Hematopoietic multipotent progenitor cell (in vitro differentiated cells): ENCODE data around the gene OIP5. TPM values are rescaled to one million over a fixed set of nuclear protein-coding genes. Genes with fewer than 3 reads are reported as not detected.
"Not testable (repeated sequence)": the region's sequence is repeated elsewhere in the genome, so short reads cannot be mapped to it uniquely, and the experiment has no call there.

Experiments
- DNase-seq, 3 donors: peaks; one replicate each; pipeline ENCODE4 v3.0.0-alpha.2; 2011 to 2015; ENCODE audit warnings: low read depth in 2 of 3, low spot score in 2 of 3
- total RNA-seq: library from RNA; depleted of rRNA; stranded (reverse); fragments of >200 nt; gene quantifications from one replicate; pipeline ENCODE4 v1.2.3, GENCODE V29; 2012

OIP5 gene
- total RNA-seq, 1 donor: 5.7 TPM

DNA sequence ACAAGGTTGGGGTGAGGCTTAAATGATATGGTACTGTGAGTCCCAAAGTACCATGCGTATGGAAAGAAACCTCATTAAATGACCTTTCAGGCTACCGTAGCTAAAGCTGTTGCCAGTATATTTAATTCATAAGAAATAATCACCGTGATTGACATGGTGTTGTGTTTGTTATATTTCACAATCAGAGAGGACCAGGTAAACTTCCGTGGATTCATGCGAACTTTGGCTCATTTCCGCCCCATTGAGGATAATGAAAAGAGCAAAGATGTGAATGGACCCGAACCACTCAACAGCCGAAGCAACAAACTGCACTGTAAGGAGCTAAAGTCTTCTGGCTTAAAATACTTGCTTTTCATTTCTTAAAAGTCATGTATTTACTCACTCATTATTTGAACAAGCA is 69.8 kb downstream of the OIP5 start:
- DNase-seq: no peak

DNA sequence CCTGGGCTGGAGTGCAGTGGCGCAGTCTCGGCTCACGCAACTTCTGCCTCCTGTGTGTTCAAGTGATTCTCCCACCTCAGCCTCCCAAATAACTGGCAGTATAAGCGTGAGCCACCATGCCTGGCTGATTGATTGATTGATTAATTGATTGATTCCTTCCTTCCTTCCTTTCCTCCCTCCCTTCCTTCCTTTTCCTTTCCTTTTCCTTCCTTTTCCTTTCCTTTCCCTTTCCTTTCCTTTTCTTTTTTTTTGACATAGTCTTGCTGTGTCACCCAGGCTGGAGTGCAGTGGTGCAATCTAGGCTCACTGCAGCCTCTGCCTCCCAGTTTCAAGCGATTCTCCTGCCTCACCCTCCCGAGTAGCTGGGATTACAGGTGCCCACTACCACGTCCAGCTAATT is 71.5 kb downstream of the OIP5 start:
- DNase-seq: not testable (repeated sequence)

DNA sequence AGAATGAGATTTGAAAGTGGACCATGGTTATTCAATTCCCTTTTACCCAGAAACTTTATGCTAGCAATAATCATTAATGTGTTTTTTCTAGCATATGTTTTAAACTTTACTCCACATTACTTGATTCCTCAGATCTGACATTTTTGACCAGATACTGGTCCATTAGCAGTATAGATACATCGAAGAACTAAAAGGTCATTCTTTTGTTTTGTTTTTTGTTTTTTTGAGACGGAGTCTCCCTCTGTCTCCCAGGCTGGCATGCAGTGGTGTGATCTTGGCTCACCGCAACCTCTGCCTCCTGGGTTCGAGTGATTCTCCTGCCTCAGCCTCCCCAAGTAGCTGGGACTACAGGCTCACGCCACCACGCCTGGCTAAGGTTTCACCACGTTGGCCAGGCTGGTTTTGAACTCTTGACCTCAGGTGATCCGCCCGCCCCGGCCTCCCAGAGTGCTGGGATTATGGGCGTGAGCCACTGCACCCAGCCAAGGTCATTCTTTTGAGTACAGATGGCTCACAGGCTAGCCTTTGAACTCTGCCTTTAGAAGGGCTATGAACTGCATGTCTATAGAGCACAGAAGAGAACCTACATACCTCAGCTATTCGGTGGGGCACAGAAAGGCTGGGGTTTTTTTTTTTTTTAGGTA is 72.7 kb downstream of the OIP5 start:
- no peak for DNase-seq

Other genes with a start within 250 kb of the OIP5 start
- 18.0 TPM for gene INO80, start 216.3 kb downstream of the OIP5 start, total RNA-seq
- not detected for gene EXD1, start 101.8 kb downstream of the OIP5 start, total RNA-seq
- gene CHP1, start 101.3 kb downstream of the OIP5 start, total RNA-seq: 45.8 TPM
- 10.5 TPM for gene NUSAP1, start 290 bp upstream of the OIP5 start, total RNA-seq
- gene NDUFAF1, start 69.9 kb upstream of the OIP5 start, total RNA-seq: 7.3 TPM
- 15.1 TPM for gene RTF1, start 84.5 kb upstream of the OIP5 start, total RNA-seq
- gene ITPKA, start 161.3 kb upstream of the OIP5 start, total RNA-seq: 1.1 TPM
- 1.6 TPM for gene LTK, start 181.2 kb upstream of the OIP5 start, total RNA-seq
- gene RPAP1, start 211.7 kb upstream of the OIP5 start, total RNA-seq: 29.4 TPM
- 3.0 TPM for gene TYRO3, start 226.6 kb upstream of the OIP5 start, total RNA-seq